ENCODE measurements around the gene IZUMO4.

Gene IZUMO4

GRCh38 chr19:2139385-2140137 lies 42.8 kb downstream of the IZUMO4 start:
- TF ChIP-seq NFIC (IDR thresholded peaks at IDR 0.05) (no peak), RAD21 (IDR thresholded peaks at IDR 0.05; ENCODE audit: low read depth) (no peak), USF1 (IDR thresholded peaks at IDR 0.05) (no peak), CEBPB (IDR thresholded peaks at IDR 0.05) (no peak), TAF1 (IDR thresholded peaks at IDR 0.05; ENCODE audit: low read depth) (no peak), MAX (IDR thresholded peaks at IDR 0.05) (no peak), EGR1 (IDR thresholded peaks at IDR 0.05) (no peak), EP300 (IDR thresholded peaks at IDR 0.05; ENCODE audit: borderline replicate concordance) (no peak), ZBTB7A (IDR thresholded peaks at IDR 0.05; ENCODE audit: low read depth) (no peak), FOXM1 (IDR thresholded peaks at IDR 0.05; ENCODE audit: borderline replicate concordance, low read depth) (no peak), TCF12 (IDR thresholded peaks at IDR 0.05; ENCODE audit: low read depth) (no peak), YY1 (IDR thresholded peaks at IDR 0.05; ENCODE audit: low read depth) (no peak), CREB1 (IDR thresholded peaks at IDR 0.05; ENCODE audit: low read depth) (no peak), TEAD4 (IDR thresholded peaks at IDR 0.05) (no peak)
- TF ChIP-seq, protein P1, sequence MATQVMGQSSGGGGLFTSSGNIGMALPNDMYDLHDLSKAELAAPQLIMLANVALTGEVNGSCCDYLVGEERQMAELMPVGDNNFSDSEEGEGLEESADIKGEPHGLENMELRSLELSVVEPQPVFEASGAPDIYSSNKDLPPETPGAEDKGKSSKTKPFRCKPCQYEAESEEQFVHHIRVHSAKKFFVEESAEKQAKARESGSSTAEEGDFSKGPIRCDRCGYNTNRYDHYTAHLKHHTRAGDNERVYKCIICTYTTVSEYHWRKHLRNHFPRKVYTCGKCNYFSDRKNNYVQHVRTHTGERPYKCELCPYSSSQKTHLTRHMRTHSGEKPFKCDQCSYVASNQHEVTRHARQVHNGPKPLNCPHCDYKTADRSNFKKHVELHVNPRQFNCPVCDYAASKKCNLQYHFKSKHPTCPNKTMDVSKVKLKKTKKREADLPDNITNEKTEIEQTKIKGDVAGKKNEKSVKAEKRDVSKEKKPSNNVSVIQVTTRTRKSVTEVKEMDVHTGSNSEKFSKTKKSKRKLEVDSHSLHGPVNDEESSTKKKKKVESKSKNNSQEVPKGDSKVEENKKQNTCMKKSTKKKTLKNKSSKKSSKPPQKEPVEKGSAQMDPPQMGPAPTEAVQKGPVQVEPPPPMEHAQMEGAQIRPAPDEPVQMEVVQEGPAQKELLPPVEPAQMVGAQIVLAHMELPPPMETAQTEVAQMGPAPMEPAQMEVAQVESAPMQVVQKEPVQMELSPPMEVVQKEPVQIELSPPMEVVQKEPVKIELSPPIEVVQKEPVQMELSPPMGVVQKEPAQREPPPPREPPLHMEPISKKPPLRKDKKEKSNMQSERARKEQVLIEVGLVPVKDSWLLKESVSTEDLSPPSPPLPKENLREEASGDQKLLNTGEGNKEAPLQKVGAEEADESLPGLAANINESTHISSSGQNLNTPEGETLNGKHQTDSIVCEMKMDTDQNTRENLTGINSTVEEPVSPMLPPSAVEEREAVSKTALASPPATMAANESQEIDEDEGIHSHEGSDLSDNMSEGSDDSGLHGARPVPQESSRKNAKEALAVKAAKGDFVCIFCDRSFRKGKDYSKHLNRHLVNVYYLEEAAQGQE (IDR thresholded peaks at IDR 0.05; ENCODE audit: low read depth) = no peak

GRCh38 chr19:2140138-2140569 lies 43.4 kb downstream of the IZUMO4 start:
- TF ChIP-seq NFIC (IDR thresholded peaks at IDR 0.05) = no peak
- TF ChIP-seq ZBTB7A (IDR thresholded peaks at IDR 0.05; ENCODE audit: low read depth) = no peak
- TF ChIP-seq, protein P1 (IDR thresholded peaks at IDR 0.05; ENCODE audit: low read depth) = no peak
- TF ChIP-seq EP300 (IDR thresholded peaks at IDR 0.05; ENCODE audit: borderline replicate concordance) = no peak
- no peak for TF ChIP-seq EGR1 (IDR thresholded peaks at IDR 0.05)
- no peak for TF ChIP-seq MAX (IDR thresholded peaks at IDR 0.05)
- TF ChIP-seq USF1 (IDR thresholded peaks at IDR 0.05) = no peak
- no peak for TF ChIP-seq TAF1 (IDR thresholded peaks at IDR 0.05; ENCODE audit: low read depth)
- TF ChIP-seq CEBPB (IDR thresholded peaks at IDR 0.05) = no peak

- TF ChIP-seq TEAD4 (IDR thresholded peaks at IDR 0.05) (no peak), YY1 (IDR thresholded peaks at IDR 0.05; ENCODE audit: low read depth) (no peak), EP300 (IDR thresholded peaks at IDR 0.05; ENCODE audit: borderline replicate concordance) (no peak), CREB1 (IDR thresholded peaks at IDR 0.05; ENCODE audit: low read depth) (no peak)
- TF ChIP-seq, protein P1 (IDR thresholded peaks at IDR 0.05; ENCODE audit: low read depth) = no peak
Measured at GRCh38 chr19:2142173-2142829, 45.6 kb downstream of the IZUMO4 start.

- no peak for TF ChIP-seq CREB1 (IDR thresholded peaks at IDR 0.05; ENCODE audit: low read depth)
- no peak for TF ChIP-seq MAX (IDR thresholded peaks at IDR 0.05)
- no peak for TF ChIP-seq EP300 (IDR thresholded peaks at IDR 0.05; ENCODE audit: borderline replicate concordance)
- no peak for TF ChIP-seq TEAD4 (IDR thresholded peaks at IDR 0.05)
Measured at GRCh38 chr19:2144190-2144589, 47.5 kb downstream of the IZUMO4 start.

Data from Ishikawa (cell line).